HTERT RPE-1 (cell line): ENCODE measurements around the gene RAB5A.
"Not testable (repeated sequence)": the region's sequence is repeated elsewhere in the genome, so short reads cannot be mapped to it uniquely, and the experiment has no call there.

Experiments used
- in situ Hi-C: fragments of 300-500 bp; cut with MboI; formaldehyde crosslinking; loops from 4 replicates; pipeline ENCODE4 v1.14.3; 2020; ENCODE audit warnings: low sequenced_read_pairs

Gene RAB5A

GRCh38 chr3:19946832-19947548 is at the start of gene RAB5A:
RAB5A (plus strand) TSS chr3:19947097; CDS start chr3:19950899, 3,802 bp downstream.
- in situ Hi-C loops, result no loop called here

- in situ Hi-C loops, result no loop called here
Observed at GRCh38 chr3:19898721-19899120, 48.2 kb upstream of the RAB5A start.

- in situ Hi-C loops, result no loop called here
Observed at GRCh38 chr3:19899264-19899663, 47.6 kb upstream of the RAB5A start.

- in situ Hi-C loops, result not testable (repeated sequence)
Observed at GRCh38 chr3:19899833-19900232, 47.1 kb upstream of the RAB5A start.

GRCh38 chr3:19901337-19901736 is 45.6 kb upstream of the RAB5A start:
- in situ Hi-C loops, result no loop called here

GRCh38 chr3:19901918-19902317 is 45.0 kb upstream of the RAB5A start:
- in situ Hi-C loops, result no loop called here

GRCh38 chr3:19903649-19904048 is 43.2 kb upstream of the RAB5A start:
- in situ Hi-C loops, result no loop called here

- in situ Hi-C loops, result no loop called here
Observed at GRCh38 chr3:19907523-19907922, 39.4 kb upstream of the RAB5A start.

GRCh38 chr3:19911452-19911851 is 35.4 kb upstream of the RAB5A start:
- in situ Hi-C loops, result no loop called here

GRCh38 chr3:19917167-19917566 is 29.7 kb upstream of the RAB5A start:
- in situ Hi-C loops, result no loop called here

- in situ Hi-C loops, result no loop called here
Observed at GRCh38 chr3:19920401-19921080, 26.4 kb upstream of the RAB5A start.

- in situ Hi-C loops, result no loop called here
Observed at GRCh38 chr3:19931180-19931692, 15.7 kb upstream of the RAB5A start.

GRCh38 chr3:19931767-19932188 is 15.1 kb upstream of the RAB5A start:
- in situ Hi-C loops, result no loop called here

GRCh38 chr3:19932422-19932821 is 14.5 kb upstream of the RAB5A start:
- in situ Hi-C loops, result no loop called here

GRCh38 chr3:19934098-19934566 is 12.8 kb upstream of the RAB5A start, which contains the start of gene EFHB:
EFHB (minus strand) TSS chr3:19934217; CDS start chr3:19934018, 199 bp downstream.
- in situ Hi-C loops, result no loop called here

- in situ Hi-C loops, result no loop called here
Observed at GRCh38 chr3:19937459-19938294, 9.2 kb upstream of the RAB5A start.

GRCh38 chr3:19938295-19938627 is 8.6 kb upstream of the RAB5A start:
- in situ Hi-C loops, result no loop called here

- in situ Hi-C loops, result no loop called here
Observed at GRCh38 chr3:19940643-19941042, 6.3 kb upstream of the RAB5A start.

- in situ Hi-C loops, result no loop called here
Observed at GRCh38 chr3:19945534-19945933, 1.4 kb upstream of the RAB5A start.

GRCh38 chr3:19945969-19946831 is 697 bp upstream of the RAB5A start:
- in situ Hi-C loops, result no loop called here
